ENCODE data around the gene ANAPC13.

Gene ANAPC13

DNA sequence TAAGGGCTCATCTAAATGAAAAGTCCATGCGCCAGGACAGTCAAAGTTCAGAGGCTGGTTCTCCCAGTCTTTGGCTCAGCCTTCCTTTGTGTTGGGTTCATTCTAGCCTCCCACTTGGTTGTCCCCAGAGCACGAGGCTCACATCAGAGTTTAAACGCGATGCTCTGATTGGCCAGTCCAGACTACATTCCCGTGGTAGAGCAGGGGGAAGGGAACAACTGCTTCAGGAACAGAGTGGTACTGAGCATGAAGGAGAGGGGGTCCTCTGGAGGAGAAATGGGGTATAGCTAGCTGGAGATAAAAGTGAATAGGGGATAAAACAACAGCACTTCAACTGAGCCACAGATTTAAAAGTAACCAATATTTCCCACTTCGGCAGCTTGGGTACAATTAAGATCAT is 32.2 kb downstream of the ANAPC13 start:
- H4K91ac ChIP-seq (ENCODE audit: low read depth, low read length), result no peak overlapping the region
- H3K4me1 ChIP-seq (ENCODE audit: control insufficient read depth in 1 of 2, insufficient read depth in 2 of 2, low read length in 2 of 2), result peaks cover 0 to 6% of the 10 kb centered on the region in 2 experiments
- no peaks in the 10 kb centered on the region for H3K79me2 ChIP-seq (ENCODE audit: control insufficient read depth, insufficient read depth, low read length, poor library complexity)
- no peak overlapping the region for H3K14ac ChIP-seq (ENCODE audit: low read length)
- H3K4me3 ChIP-seq (ENCODE audit: low read depth, low read length), result no peak overlapping the region
- no peak overlapping the region for H3K4ac ChIP-seq (ENCODE audit: low read depth, low read length)
- no peak overlapping the region for H4K12ac ChIP-seq (ENCODE audit: low read depth, low read length)
- H3K4me2 ChIP-seq (ENCODE audit: low read length), result no peak overlapping the region
- no peak overlapping the region for H3K18ac ChIP-seq (ENCODE audit: low read length)
- H4K8ac ChIP-seq (ENCODE audit: low read depth, low read length), result no peak overlapping the region
- no peaks in the 10 kb centered on the region for H3K27me3 ChIP-seq (ENCODE audit: insufficient read depth, low read length)
- H3K27ac ChIP-seq (ENCODE audit: low read depth, low read length), result no peak overlapping the region
- no peak overlapping the region for H2AK5ac ChIP-seq (ENCODE audit: low read length)
- no peak for DNase-seq
- no CpG with 5 or more reads among the region's 6 CpGs for WGBS (ENCODE audit: extremely low coverage, insufficient coverage, insufficient read length)
- no peaks in the 10 kb centered on the region for H3K36me3 ChIP-seq (ENCODE audit: control insufficient read depth in 1 of 2, insufficient read depth in 2 of 2, low read length in 2 of 2)
- no peak overlapping the region for H2BK12ac ChIP-seq (ENCODE audit: low read length)
- H3K9me3 ChIP-seq (ENCODE audit: insufficient read depth, low read depth, low read length), result no peaks in the 10 kb centered on the region
- H3K79me1 ChIP-seq (ENCODE audit: low read length), result no peaks in the 10 kb centered on the region
- H2BK120ac ChIP-seq (ENCODE audit: insufficient read depth, low read length, poor library complexity), result no peak overlapping the region
- no peak overlapping the region for H2AFZ ChIP-seq (ENCODE audit: insufficient read depth, low read length, poor library complexity)
- no peak overlapping the region for H3K23ac ChIP-seq (ENCODE audit: low read length)
- H2BK5ac ChIP-seq (ENCODE audit: low read depth, low read length, poor library complexity), result no peak overlapping the region
- H3K9ac ChIP-seq (ENCODE audit: low read length), result no peak overlapping the region

DNA sequence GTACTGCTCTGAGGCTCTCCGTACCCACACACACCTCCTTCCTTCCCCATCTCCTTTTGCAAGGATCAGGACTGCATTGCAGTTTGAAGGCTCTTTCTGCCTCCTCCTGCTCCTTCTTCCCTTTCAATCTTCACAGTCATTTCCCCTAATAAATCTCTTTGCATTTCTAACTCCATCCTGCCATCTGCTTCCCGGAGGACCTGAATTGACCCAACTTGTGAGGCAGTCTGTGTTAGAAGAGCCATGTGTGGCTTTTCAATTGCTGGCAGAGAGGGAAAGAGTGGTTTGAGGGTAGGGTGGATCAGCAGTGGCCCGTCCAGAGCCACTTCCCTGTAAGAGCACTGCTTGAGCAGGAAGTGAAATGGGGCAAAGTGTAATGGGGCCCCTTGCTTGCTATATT is 35.8 kb downstream of the ANAPC13 start:
- H4K8ac ChIP-seq (ENCODE audit: low read depth, low read length), result no peak overlapping the region
- no peak overlapping the region for H2BK5ac ChIP-seq (ENCODE audit: low read depth, low read length, poor library complexity)
- no peaks in the 10 kb centered on the region for H3K27me3 ChIP-seq (ENCODE audit: insufficient read depth, low read length)
- no peak overlapping the region for H2BK120ac ChIP-seq (ENCODE audit: insufficient read depth, low read length, poor library complexity)
- H4K91ac ChIP-seq (ENCODE audit: low read depth, low read length), result peak overlapping the region; percentile 22
- no CpG with 5 or more reads among the region's 3 CpGs for WGBS (ENCODE audit: extremely low coverage, insufficient coverage, insufficient read length)
- H3K36me3 ChIP-seq (ENCODE audit: control insufficient read depth in 1 of 2, insufficient read depth in 2 of 2, low read length in 2 of 2), result no peaks in the 10 kb centered on the region
- no peak overlapping the region for H2BK12ac ChIP-seq (ENCODE audit: low read length)
- no peak overlapping the region for H2AFZ ChIP-seq (ENCODE audit: insufficient read depth, low read length, poor library complexity)
- no peak overlapping the region for H3K14ac ChIP-seq (ENCODE audit: low read length)
- no peak overlapping the region for H3K27ac ChIP-seq (ENCODE audit: low read depth, low read length)
- H3K23ac ChIP-seq (ENCODE audit: low read length), result no peak overlapping the region
- no peak for DNase-seq
- H2AK5ac ChIP-seq (ENCODE audit: low read length), result no peak overlapping the region
- peaks cover 2% of the 10 kb centered on the region for H3K79me1 ChIP-seq (ENCODE audit: low read length)
- no peak overlapping the region for H4K12ac ChIP-seq (ENCODE audit: low read depth, low read length)
- no peak overlapping the region for H3K4me2 ChIP-seq (ENCODE audit: low read length)
- H3K4ac ChIP-seq (ENCODE audit: low read depth, low read length), result no peak overlapping the region
- H3K18ac ChIP-seq (ENCODE audit: low read length), result no peak overlapping the region
- no peak overlapping the region for H3K4me3 ChIP-seq (ENCODE audit: low read depth, low read length)
- H3K4me1 ChIP-seq (ENCODE audit: control insufficient read depth in 1 of 2, insufficient read depth in 2 of 2, low read length in 2 of 2), result peaks cover 0 to 6% of the 10 kb centered on the region in 2 experiments
- H3K9ac ChIP-seq (ENCODE audit: low read length), result no peak overlapping the region
- no peaks in the 10 kb centered on the region for H3K79me2 ChIP-seq (ENCODE audit: control insufficient read depth, insufficient read depth, low read length, poor library complexity)
- no peaks in the 10 kb centered on the region for H3K9me3 ChIP-seq (ENCODE audit: insufficient read depth, low read depth, low read length)

GRCh38 chr3:134449277-134449676 is 36.5 kb downstream of the ANAPC13 start:
- Histone ChIP-seq H3K4me2 (ENCODE audit: low read length) (no peak overlapping the region), H3K79me1 (ENCODE audit: low read length) (peaks cover 2% of the 10 kb centered on the region), H4K12ac (ENCODE audit: low read depth, low read length) (no peak overlapping the region), H2AFZ (ENCODE audit: insufficient read depth, low read length, poor library complexity) (no peak overlapping the region), H3K27ac (ENCODE audit: low read depth, low read length) (no peak overlapping the region), H3K9me3 (ENCODE audit: insufficient read depth, low read depth, low read length) (no peaks in the 10 kb centered on the region), H4K91ac (ENCODE audit: low read depth, low read length) (peak overlapping the region; percentile 3), H3K4me3 (ENCODE audit: low read depth, low read length) (no peak overlapping the region), H3K4me1 (ENCODE audit: control insufficient read depth in 1 of 2, insufficient read depth in 2 of 2, low read length in 2 of 2) (peaks cover 0 to 6% of the 10 kb centered on the region in 2 experiments), H3K36me3 (ENCODE audit: control insufficient read depth in 1 of 2, insufficient read depth in 2 of 2, low read length in 2 of 2) (no peaks in the 10 kb centered on the region), H3K14ac (ENCODE audit: low read length) (no peak overlapping the region), H4K8ac (ENCODE audit: low read depth, low read length) (no peak overlapping the region), H2BK5ac (ENCODE audit: low read depth, low read length, poor library complexity) (no peak overlapping the region), H3K23ac (ENCODE audit: low read length) (no peak overlapping the region), H2AK5ac (ENCODE audit: low read length) (no peak overlapping the region), H2BK120ac (ENCODE audit: insufficient read depth, low read length, poor library complexity) (no peak overlapping the region), H3K18ac (ENCODE audit: low read length) (no peak overlapping the region), H2BK12ac (ENCODE audit: low read length) (peak overlapping the region; percentile 2), H3K79me2 (ENCODE audit: control insufficient read depth, insufficient read depth, low read length, poor library complexity) (no peaks in the 10 kb centered on the region), H3K4ac (ENCODE audit: low read depth, low read length) (no peak overlapping the region), H3K27me3 (ENCODE audit: insufficient read depth, low read length) (no peaks in the 10 kb centered on the region), H3K9ac (ENCODE audit: low read length) (no peak overlapping the region)
- no CpG with 5 or more reads among the region's 2 CpGs for WGBS (ENCODE audit: extremely low coverage, insufficient coverage, insufficient read length)
- peak; percentile 42 to 67 for DNase-seq

DNA sequence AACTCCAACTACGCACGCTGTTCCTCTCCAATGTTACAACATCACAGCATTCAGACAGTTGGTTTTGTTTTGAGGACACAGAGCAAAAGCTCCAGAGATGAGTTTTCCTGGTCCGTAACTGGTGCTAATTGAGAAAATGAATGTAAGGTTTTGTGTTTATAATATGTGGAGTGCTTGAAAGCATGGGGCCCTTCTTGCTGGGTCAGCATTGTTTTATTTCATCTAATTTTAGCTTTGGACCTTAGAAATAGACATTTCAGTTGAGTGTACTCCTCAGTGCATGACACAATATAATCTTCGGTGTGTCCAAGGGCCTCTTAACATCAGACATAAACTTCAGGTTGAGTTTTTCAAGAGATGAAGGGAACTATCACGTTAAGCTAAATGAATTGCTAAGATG is 37.1 kb downstream of the ANAPC13 start:
- no CpG with 5 or more reads among the region's 5 CpGs for WGBS (ENCODE audit: extremely low coverage, insufficient coverage, insufficient read length)
- no peak overlapping the region for H4K12ac ChIP-seq (ENCODE audit: low read depth, low read length)
- H3K18ac ChIP-seq (ENCODE audit: low read length), result no peak overlapping the region
- H3K4ac ChIP-seq (ENCODE audit: low read depth, low read length), result no peak overlapping the region
- H3K27ac ChIP-seq (ENCODE audit: low read depth, low read length), result no peak overlapping the region
- no peak overlapping the region for H3K4me3 ChIP-seq (ENCODE audit: low read depth, low read length)
- no peak overlapping the region for H2BK120ac ChIP-seq (ENCODE audit: insufficient read depth, low read length, poor library complexity)
- no peaks in the 10 kb centered on the region for H3K9me3 ChIP-seq (ENCODE audit: insufficient read depth, low read depth, low read length)
- no peak overlapping the region for H3K23ac ChIP-seq (ENCODE audit: low read length)
- no peaks in the 10 kb centered on the region for H3K27me3 ChIP-seq (ENCODE audit: insufficient read depth, low read length)
- no peak overlapping the region for H2AK5ac ChIP-seq (ENCODE audit: low read length)
- H3K79me1 ChIP-seq (ENCODE audit: low read length), result peaks cover 2% of the 10 kb centered on the region
- H4K8ac ChIP-seq (ENCODE audit: low read depth, low read length), result no peak overlapping the region
- H3K36me3 ChIP-seq (ENCODE audit: control insufficient read depth in 1 of 2, insufficient read depth in 2 of 2, low read length in 2 of 2), result no peaks in the 10 kb centered on the region
- H3K9ac ChIP-seq (ENCODE audit: low read length), result no peak overlapping the region
- H3K14ac ChIP-seq (ENCODE audit: low read length), result no peak overlapping the region
- no peak overlapping the region for H4K91ac ChIP-seq (ENCODE audit: low read depth, low read length)
- H2AFZ ChIP-seq (ENCODE audit: insufficient read depth, low read length, poor library complexity), result no peak overlapping the region
- peaks cover 0 to 6% of the 10 kb centered on the region in 2 experiments for H3K4me1 ChIP-seq (ENCODE audit: control insufficient read depth in 1 of 2, insufficient read depth in 2 of 2, low read length in 2 of 2)
- H2BK12ac ChIP-seq (ENCODE audit: low read length), result no peak overlapping the region
- no peak overlapping the region for H3K4me2 ChIP-seq (ENCODE audit: low read length)
- H2BK5ac ChIP-seq (ENCODE audit: low read depth, low read length, poor library complexity), result no peak overlapping the region
- H3K79me2 ChIP-seq (ENCODE audit: control insufficient read depth, insufficient read depth, low read length, poor library complexity), result no peaks in the 10 kb centered on the region
- no peak for DNase-seq

All from trophoblast cell (in vitro differentiated cells and primary cell).